A549 (cell line): ENCODE data around the gene PPP5C.

ENCODE experiments used
- EP300 ChIP-seq, 2 experiments: fragments of >200 bp; sonication (Bioruptor Twin); formaldehyde crosslinking; IDR thresholded peaks; 2 replicates in 1 of 2; 3 replicates in 1 of 2; pipeline ENCODE4 v1.6.1; 2016 to 2017
- JUNB ChIP-seq: fragments of >200 bp; sonication (Bioruptor Twin); formaldehyde crosslinking; IDR thresholded peaks from 2 replicates; pipeline ENCODE4 v1.6.1; 2016
- KDM1A ChIP-seq: fragments of 200-600 bp; sonication (generic); IDR thresholded peaks from 2 replicates; pipeline ENCODE4 v1.6.1; 2016; ENCODE audit warnings: low read depth, mild to moderate bottlenecking
- POLR2A ChIP-seq: IDR thresholded peaks from 2 replicates; pipeline ENCODE4 v1.6.1; 2012; ENCODE audit warnings: mild to moderate bottlenecking, low read length
- RCOR1 ChIP-seq: fragments of 150-350 bp; IDR thresholded peaks from 2 replicates; pipeline ENCODE4 v1.6.1; 2014; ENCODE audit warnings: antibody characterized with exemption, low read length, low read depth
- RFX5 ChIP-seq: fragments of 450-650 bp; IDR thresholded peaks from 2 replicates; pipeline ENCODE4 v1.7.1; 2014; ENCODE audit warnings: antibody characterized with exemption, mild to moderate bottlenecking, moderate library complexity
- TF ChIP-seq, protein P1 (sequence below): fragments of >200 bp; sonication (Bioruptor Twin); formaldehyde crosslinking; IDR thresholded peaks from 3 replicates; pipeline ENCODE4 v1.5.1; 2016
- TF ChIP-seq, protein P2 (sequence below): fragments of 200-600 bp; sonication (generic); IDR thresholded peaks from 2 replicates; pipeline ENCODE4 v1.6.1; 2016; ENCODE audit warnings: antibody characterized with exemption, mild to moderate bottlenecking, moderate library complexity

DNA sequence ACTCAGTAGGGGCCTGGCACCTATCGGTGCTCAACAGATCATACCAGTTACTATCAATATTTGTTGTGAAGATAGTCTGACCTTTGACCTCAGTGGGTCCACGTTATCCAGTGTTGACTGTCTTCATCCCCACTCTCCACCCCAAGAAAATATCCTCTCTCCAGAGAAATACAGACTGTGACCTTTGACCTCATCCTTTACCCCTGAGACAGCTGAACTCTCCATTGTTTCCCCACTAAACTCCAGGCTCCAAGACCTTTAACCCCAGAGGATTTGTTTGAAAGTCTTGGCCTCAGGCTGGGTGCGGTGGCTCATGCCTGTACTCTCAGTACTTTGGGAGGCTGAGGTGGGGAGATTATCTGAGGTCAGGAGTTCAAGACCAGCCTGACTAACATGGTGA lies 22.6 kb upstream of the PPP5C start:
- TF ChIP-seq POLR2A (no peak), JUNB (no peak), EP300 (IDR thresholded peaks at IDR 0.05) (no peak), KDM1A (no peak), RCOR1 (no peak), RFX5 (no peak)
- TF ChIP-seq, protein P1, sequence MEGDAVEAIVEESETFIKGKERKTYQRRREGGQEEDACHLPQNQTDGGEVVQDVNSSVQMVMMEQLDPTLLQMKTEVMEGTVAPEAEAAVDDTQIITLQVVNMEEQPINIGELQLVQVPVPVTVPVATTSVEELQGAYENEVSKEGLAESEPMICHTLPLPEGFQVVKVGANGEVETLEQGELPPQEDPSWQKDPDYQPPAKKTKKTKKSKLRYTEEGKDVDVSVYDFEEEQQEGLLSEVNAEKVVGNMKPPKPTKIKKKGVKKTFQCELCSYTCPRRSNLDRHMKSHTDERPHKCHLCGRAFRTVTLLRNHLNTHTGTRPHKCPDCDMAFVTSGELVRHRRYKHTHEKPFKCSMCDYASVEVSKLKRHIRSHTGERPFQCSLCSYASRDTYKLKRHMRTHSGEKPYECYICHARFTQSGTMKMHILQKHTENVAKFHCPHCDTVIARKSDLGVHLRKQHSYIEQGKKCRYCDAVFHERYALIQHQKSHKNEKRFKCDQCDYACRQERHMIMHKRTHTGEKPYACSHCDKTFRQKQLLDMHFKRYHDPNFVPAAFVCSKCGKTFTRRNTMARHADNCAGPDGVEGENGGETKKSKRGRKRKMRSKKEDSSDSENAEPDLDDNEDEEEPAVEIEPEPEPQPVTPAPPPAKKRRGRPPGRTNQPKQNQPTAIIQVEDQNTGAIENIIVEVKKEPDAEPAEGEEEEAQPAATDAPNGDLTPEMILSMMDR: no peak
- TF ChIP-seq, protein P2, sequence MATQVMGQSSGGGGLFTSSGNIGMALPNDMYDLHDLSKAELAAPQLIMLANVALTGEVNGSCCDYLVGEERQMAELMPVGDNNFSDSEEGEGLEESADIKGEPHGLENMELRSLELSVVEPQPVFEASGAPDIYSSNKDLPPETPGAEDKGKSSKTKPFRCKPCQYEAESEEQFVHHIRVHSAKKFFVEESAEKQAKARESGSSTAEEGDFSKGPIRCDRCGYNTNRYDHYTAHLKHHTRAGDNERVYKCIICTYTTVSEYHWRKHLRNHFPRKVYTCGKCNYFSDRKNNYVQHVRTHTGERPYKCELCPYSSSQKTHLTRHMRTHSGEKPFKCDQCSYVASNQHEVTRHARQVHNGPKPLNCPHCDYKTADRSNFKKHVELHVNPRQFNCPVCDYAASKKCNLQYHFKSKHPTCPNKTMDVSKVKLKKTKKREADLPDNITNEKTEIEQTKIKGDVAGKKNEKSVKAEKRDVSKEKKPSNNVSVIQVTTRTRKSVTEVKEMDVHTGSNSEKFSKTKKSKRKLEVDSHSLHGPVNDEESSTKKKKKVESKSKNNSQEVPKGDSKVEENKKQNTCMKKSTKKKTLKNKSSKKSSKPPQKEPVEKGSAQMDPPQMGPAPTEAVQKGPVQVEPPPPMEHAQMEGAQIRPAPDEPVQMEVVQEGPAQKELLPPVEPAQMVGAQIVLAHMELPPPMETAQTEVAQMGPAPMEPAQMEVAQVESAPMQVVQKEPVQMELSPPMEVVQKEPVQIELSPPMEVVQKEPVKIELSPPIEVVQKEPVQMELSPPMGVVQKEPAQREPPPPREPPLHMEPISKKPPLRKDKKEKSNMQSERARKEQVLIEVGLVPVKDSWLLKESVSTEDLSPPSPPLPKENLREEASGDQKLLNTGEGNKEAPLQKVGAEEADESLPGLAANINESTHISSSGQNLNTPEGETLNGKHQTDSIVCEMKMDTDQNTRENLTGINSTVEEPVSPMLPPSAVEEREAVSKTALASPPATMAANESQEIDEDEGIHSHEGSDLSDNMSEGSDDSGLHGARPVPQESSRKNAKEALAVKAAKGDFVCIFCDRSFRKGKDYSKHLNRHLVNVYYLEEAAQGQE: no peak
